Retina (tissue), 1 donor: Measurements from ENCODE around the gene FTH1.
A peak's percentile ranks its signal among the peaks of the same experiment; 100 is the strongest.

ENCODE experiments used
- DNase-seq: peaks from one replicate; pipeline ENCODE4 v3.0.0-alpha.2; 2016

FTH1 gene

GRCh38 chr11:61947486-61948210 is 19.8 kb downstream of the FTH1 start:
- DNase-seq = peak; percentile 88

GRCh38 chr11:61946894-61947293 is 20.5 kb downstream of the FTH1 start:
- DNase-seq = no peak

GRCh38 chr11:61945191-61945590 is 22.2 kb downstream of the FTH1 start:
- no peak for DNase-seq

GRCh38 chr11:61940466-61940865 is 27.0 kb downstream of the FTH1 start:
- no peak for DNase-seq

- no peak for DNase-seq
These were observed 31.6 kb downstream of the FTH1 start for GRCh38 chr11:61935861-61936260.

- no peak for DNase-seq
These were observed 36.5 kb downstream of the FTH1 start for GRCh38 chr11:61930933-61931332.

DNA sequence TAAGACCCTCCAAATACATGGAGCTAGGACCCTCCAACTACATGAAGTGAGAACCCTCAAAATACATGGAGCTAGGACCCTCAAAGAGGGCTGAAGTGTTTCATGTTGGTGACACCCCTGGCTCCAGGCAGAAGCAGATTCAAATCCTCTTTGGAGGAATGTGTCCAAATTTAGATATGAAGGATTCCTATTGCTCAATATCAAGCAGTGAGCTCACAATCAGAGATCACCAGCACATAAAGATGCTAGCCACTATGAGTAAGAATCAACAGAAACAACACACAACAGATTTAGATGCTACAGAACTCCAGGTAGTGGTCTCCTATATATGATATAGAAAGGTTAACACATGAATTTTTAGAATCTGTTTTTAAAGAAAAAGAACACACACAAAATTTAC is 38.8 kb downstream of the FTH1 start:
- no peak for DNase-seq

DNA sequence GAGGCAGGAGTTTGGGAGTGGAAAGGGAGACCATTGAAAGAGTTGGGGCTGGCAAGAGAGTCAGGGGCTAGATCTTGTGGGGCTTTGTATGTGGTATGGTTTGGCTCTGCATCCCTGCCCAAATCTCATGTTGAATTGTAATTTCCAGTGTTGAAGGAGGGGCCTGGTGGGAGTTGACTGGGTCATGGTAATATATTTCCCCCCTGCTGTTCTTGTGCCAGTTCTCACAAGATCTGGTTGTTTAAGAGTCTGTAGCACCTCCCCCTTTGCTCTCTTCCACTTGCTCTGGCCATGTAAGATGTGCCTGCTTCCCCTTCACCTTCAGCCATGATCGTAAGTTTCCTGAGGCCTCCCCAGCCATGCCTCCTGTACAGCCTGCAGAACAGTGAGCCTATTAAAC is 39.9 kb downstream of the FTH1 start:
- DNase-seq = no peak

- DNase-seq = no peak
These were observed 41.2 kb downstream of the FTH1 start for GRCh38 chr11:61926235-61926634.

- no peak for DNase-seq
These were observed 41.7 kb downstream of the FTH1 start for GRCh38 chr11:61925736-61926135.

GRCh38 chr11:61924064-61924455 is 43.4 kb downstream of the FTH1 start:
- no peak for DNase-seq

DNA sequence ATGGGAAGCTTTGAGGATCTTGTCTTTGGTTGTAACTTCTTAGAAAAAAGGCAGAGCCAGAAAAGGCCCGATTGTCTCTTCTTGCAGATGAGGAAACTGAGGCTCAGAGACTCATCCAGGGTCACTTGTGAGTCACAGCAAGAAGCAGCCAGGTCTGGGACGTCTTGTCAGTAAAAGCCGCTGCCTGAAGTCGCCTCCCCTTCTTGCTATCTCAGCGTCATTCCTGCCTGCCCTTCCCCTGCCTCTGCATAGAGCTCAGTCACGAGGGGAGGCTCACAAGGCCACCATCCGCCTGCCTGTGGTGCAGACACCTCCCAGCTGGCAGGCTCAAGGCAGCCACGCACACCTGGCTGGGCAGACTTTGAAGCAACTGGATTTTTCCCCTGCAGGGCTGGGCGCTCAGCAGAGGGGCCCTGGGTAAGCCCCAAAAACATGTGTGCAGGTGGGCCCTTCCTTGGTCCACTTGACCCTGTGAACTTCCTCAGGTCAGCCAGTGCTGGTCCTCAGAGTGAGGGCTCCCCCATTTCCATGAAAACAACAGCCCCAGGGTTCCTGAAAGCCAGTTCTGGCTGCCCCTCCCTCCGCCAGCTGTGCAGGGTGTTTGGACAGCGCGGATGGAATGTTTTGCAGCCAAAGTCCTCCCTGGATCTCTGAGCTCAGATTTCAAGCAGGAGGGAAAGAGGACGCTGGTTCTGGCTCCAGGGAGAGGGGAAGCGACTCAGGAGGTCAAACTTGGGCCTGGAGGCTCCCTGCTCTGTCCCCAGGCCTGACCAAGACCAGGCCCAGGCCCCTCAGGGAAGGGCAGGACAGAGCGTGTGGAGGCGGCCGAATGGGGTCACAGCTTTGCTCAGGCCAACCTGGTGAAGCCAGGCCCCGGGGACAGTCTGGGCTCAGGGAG is 44.0 kb downstream of the FTH1 start:
- no peak for DNase-seq

GRCh38 chr11:61922539-61922938 is 44.9 kb downstream of the FTH1 start:
- no peak for DNase-seq

DNA sequence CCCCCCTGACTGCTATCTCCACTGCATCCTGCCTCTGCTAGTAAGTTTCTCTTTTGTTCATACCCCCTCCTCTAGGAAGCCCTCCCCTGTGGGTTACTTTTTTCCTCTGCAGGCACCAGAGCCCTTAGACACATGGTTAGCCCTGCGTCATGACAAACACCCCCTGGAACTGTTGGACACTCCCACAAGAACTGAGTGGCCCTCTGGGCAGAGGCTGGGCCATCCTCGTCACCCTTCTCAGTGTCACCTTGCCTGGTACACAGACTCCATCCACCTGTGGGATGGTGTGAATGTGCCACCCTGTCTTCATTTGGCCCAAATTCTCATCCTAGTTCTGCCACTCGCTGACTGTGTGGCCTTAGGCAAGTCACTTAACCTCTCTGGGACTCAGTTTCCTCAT is 46.0 kb downstream of the FTH1 start:
- no peak for DNase-seq

GRCh38 chr11:61919705-61920631 is 47.5 kb downstream of the FTH1 start:
- no peak for DNase-seq

DNA sequence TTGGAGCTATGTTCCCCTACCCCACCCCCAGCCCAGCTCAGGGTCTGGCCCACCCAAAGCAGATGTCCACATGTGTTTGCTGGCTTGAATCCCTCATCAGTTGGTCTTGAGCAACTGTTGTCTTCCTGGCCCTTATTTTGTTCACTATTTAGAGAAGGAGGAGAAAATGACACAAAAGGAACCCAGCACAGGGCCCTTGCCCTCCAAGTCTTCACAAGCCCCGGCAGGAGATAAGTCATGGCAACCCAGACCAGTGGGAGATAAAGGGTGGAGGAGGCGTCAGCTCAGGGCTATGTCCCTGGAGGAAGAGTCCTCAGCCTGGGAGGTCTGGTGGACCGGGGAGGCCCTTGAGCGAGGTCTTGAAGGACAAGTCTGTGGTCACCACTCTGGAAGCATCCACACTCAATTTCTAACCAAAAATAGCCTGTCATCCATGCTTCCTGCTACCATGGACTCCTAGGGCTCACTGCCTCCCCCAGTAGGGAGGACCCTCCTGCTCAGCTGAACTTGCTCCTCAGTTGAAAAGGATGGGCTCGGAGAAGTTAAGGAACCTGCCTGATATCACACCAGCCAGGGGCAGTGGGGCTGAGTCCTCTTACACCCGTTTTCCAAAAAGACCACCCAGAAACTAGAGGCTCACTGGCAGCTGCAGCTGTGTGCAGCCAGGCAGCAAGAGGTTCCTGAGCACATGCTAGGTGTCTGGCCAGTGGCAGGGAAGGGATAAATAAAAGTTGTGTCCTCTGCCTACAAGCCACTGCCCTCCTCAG is 48.3 kb downstream of the FTH1 start:
- no peak for DNase-seq

- no peak for DNase-seq
These were observed 49.0 kb downstream of the FTH1 start for GRCh38 chr11:61918251-61918937.

GRCh38 chr11:61917334-61918109 is 49.9 kb downstream of the FTH1 start, which contains the start of gene RAB3IL1:
RAB3IL1 (minus strand) TSS chr11:61917566; CDS start chr11:61917367, 199 bp downstream.
- peak; percentile 59 for DNase-seq

- no peak for DNase-seq
These were observed 50.6 kb downstream of the FTH1 start for GRCh38 chr11:61916737-61917333.

- no peak for DNase-seq
These were observed 52.8 kb downstream of the FTH1 start for GRCh38 chr11:61914471-61915171.
